Endothelial cell of umbilical vein (primary cell): ENCODE data around the gene DERA. TPM values are rescaled to one million over a fixed set of nuclear protein-coding genes. Genes with fewer than 3 reads are reported as not detected.

Experiments
- BruUV-seq: library from RNA; stranded (reverse); fragments of 400-500 nt; replicated peaks from 2 replicates; lab custom pipeline; 2021; lab: Mats Ljungman, UMichigan
- CTCF ChIA-PET: fragments of 300-600, 350-600 bp; sonication (Branson Sonifier 250); formaldehyde crosslinking; loops from one replicate; lab custom pipeline; 2021; ENCODE audit warnings: antibody characterized with exemption, inconsistent platforms; lab: Charles Lee
- POLR2A ChIA-PET: fragments of 300-600, 350-600 bp; sonication (Branson Sonifier 250); formaldehyde crosslinking; loops from one replicate; lab custom pipeline; 2021; ENCODE audit warnings: antibody characterized with exemption, inconsistent platforms; lab: Charles Lee
- DNase-seq: peaks from one replicate; pipeline ENCODE4 v3.0.0-alpha.2; 2011; ENCODE audit warnings: low read depth, low spot score
- FAIRE-seq: peaks from 2 replicates; lab custom pipeline; 2011; peaks lifted over from hg19 to GRCh38; lab: Jason Lieb, UNC
- H2AFZ ChIP-seq: 2 replicates; pipeline ENCODE4 v1.6.0; 2012; ENCODE audit warnings: low read depth, low read length, control low read depth, inconsistent platforms
- H3K27ac ChIP-seq: 2 replicates; pipeline ENCODE4 v1.5.1; 2011; ENCODE audit warnings: low read depth, mild to moderate bottlenecking, control low read depth, low read length, moderate library complexity; ENCODE audit not compliant: insufficient read depth
- H3K27me3 ChIP-seq, 2 experiments: 2 replicates each; pipeline versions ENCODE4 v1.6.0 to v1.6.1; 2011; ENCODE audit warnings: low read length in 2 of 2, mixed read lengths in 1 of 2; ENCODE audit not compliant: control insufficient read depth in 2 of 2, insufficient read depth in 2 of 2
- H3K36me3 ChIP-seq, 2 experiments: 2 replicates in 1 of 2; 3 replicates in 1 of 2; pipeline ENCODE4 v1.5.1; 2011; ENCODE audit warnings: low read length in 2 of 2, mild to moderate bottlenecking in 1 of 2, moderate library complexity in 1 of 2; ENCODE audit not compliant: control insufficient read depth in 2 of 2, insufficient read depth in 2 of 2; ENCODE audit errors: extremely low read depth in 1 of 2
- H3K4me1 ChIP-seq: 3 replicates; pipeline ENCODE4 v1.5.1; 2011; ENCODE audit warnings: mild to moderate bottlenecking, low read length; ENCODE audit not compliant: control insufficient read depth, insufficient read depth; ENCODE audit errors: extremely low read depth
- H3K4me2 ChIP-seq: 2 replicates; pipeline ENCODE4 v1.6.1; 2011; ENCODE audit warnings: low read length, control low read depth, mixed read lengths; ENCODE audit not compliant: insufficient read depth
- H3K4me3 ChIP-seq, 3 experiments: fragments of 200-600 bp in 1 of 3; sonication (generic), shearing (Covaris generic) in 1 of 3; replicated peaks in 1 of 3; 2 replicates each; pipeline ENCODE4 v1.5.1; 2011 to 2016; ENCODE audit warnings: control low read depth in 3 of 3, low read length in 3 of 3, mild to moderate bottlenecking in 2 of 3, inconsistent platforms in 1 of 3, low read depth in 1 of 3, moderate library complexity in 1 of 3; ENCODE audit not compliant: insufficient read depth in 1 of 3
- H3K79me2 ChIP-seq: 2 replicates; pipeline ENCODE4 v1.6.0; 2012; ENCODE audit warnings: low read length, inconsistent platforms; ENCODE audit not compliant: control insufficient read depth, insufficient read depth
- H3K9ac ChIP-seq: replicated peaks from 2 replicates; pipeline ENCODE3; 2011; ENCODE audit warnings: low read length, control low read depth; ENCODE audit not compliant: insufficient read depth; ENCODE audit errors: extremely low read depth
- H3K9me1 ChIP-seq: replicated peaks from 3 replicates; pipeline ENCODE4 v1.6.0; 2011; ENCODE audit warnings: mild to moderate bottlenecking, low read length; ENCODE audit not compliant: control insufficient read depth, insufficient read depth; ENCODE audit errors: extremely low read depth
- H3K9me3 ChIP-seq: replicated peaks from 2 replicates; pipeline ENCODE4 v1.5.1; 2012; ENCODE audit warnings: low read length, inconsistent platforms; ENCODE audit not compliant: control insufficient read depth, insufficient read depth
- H4K20me1 ChIP-seq: replicated peaks from 2 replicates; pipeline ENCODE3; 2011; ENCODE audit warnings: mild to moderate bottlenecking, low read length; ENCODE audit not compliant: control insufficient read depth, insufficient read depth; ENCODE audit errors: extremely low read depth
- EZH2 ChIP-seq: IDR thresholded peaks from 2 replicates; pipeline ENCODE4 v1.6.1; 2012; ENCODE audit warnings: borderline replicate concordance, low read depth, mild to moderate bottlenecking, moderate library complexity, low read length, inconsistent platforms; ENCODE audit not compliant: severe bottlenecking
- FOS ChIP-seq: IDR thresholded peaks from 2 replicates; pipeline ENCODE4 v1.6.1; 2011; ENCODE audit warnings: mild to moderate bottlenecking, low read length, moderate library complexity, borderline replicate concordance; ENCODE audit not compliant: insufficient read depth
- GATA2 ChIP-seq: IDR thresholded peaks from 2 replicates; pipeline ENCODE4 v1.7.0; 2011; ENCODE audit warnings: low read depth, mild to moderate bottlenecking, moderate library complexity, mixed read lengths, low read length; ENCODE audit not compliant: insufficient read length, insufficient read depth
- JUN ChIP-seq: IDR thresholded peaks from 2 replicates; pipeline ENCODE4 v1.6.1; 2011; ENCODE audit warnings: borderline replicate concordance, low read depth; ENCODE audit not compliant: insufficient read length, insufficient read depth
- MAX ChIP-seq: IDR thresholded peaks from 2 replicates; pipeline ENCODE4 v1.6.1; 2011; ENCODE audit not compliant: insufficient read depth, insufficient read length
- MYC ChIP-seq: IDR thresholded peaks from one replicate; pipeline ENCODE4 v1.6.1; 2011; ENCODE audit warnings: mild to moderate bottlenecking, low read depth, low read length
- POLR2A ChIP-seq: IDR thresholded peaks from 2 replicates; pipeline ENCODE4 v1.6.1; 2012; ENCODE audit warnings: low read depth, mild to moderate bottlenecking, control low read depth, low read length
- POLR2AphosphoS5 ChIP-seq: IDR thresholded peaks from 2 replicates; pipeline ENCODE4 v1.6.1; 2012; ENCODE audit warnings: low read depth, mild to moderate bottlenecking, control low read depth, low read length, moderate library complexity; ENCODE audit not compliant: insufficient read depth
- dilution Hi-C: fragments of 300-500 bp; cut with MboI; formaldehyde crosslinking; loops from one replicate; pipeline ENCODE4 v1.15.0; 2019; ENCODE audit warnings: low sequenced_read_pairs; ENCODE audit not compliant: extremely low pct_ligation_motif_present
- intact Hi-C: fragments of 100-400 bp; cut with micrococcal nuclease; formaldehyde crosslinking; loops from one replicate; pipeline ENCODE4 v1.10.0; 2022
- polyA plus RNA-seq, 4 experiments: library from polyadenylated mRNA; depleted of rRNA in 3 of 4; stranded (reverse) in 3 of 4; unstranded in 1 of 4; fragments of >200 nt; gene quantifications; 2 replicates each; pipeline versions ENCODE4 v1.2.1 to v1.2.3, GENCODE V29; 2011 to 2012; ENCODE audit warnings: missing spikeins in 1 of 4
- total RNA-seq: library from RNA; stranded (reverse); gene quantifications from 2 replicates; pipeline ENCODE4 v1.2.3, GENCODE V29; 2021
- TF ChIP-seq, protein P1 (sequence below), 2 donors: IDR thresholded peaks; 1 replicate in 1 of 2; 2 replicates in 1 of 2; pipeline ENCODE4 v1.5.1; 2011; ENCODE audit warnings: low read length in 2 of 2, mild to moderate bottlenecking in 2 of 2, moderate library complexity in 2 of 2, control low read depth in 1 of 2, inconsistent platforms in 1 of 2, low read depth in 1 of 2; ENCODE audit not compliant: insufficient read depth in 1 of 2; ENCODE audit errors: extremely low read depth in 1 of 2

Gene DERA
- total and polyA plus RNA-seq, 2 donors (not counting 3 experiments of a cell fraction or from before 2014, with no cell fraction given), result 19.8 to 41.5 TPM

DNA sequence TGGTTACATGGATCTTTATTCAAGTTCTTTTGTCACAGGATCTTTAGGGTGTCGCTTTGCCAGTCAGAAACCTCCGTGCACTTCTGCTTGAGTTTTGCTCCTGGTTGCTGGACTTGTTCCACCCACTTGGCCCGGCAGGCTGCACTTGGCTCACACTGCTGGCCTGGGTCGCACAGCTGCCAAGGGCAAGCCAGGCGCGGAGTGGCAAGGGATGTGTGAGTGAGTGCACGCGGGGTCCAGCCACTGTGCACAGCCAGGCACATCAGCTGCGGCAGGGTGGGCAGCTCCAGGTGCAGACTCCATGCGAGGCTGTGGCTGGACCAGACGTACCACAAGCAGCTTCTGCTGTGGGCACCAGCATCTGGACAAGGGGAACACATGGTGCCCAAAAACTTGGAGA, 76.6 kb downstream of the DERA start:
- dilution Hi-C loops (no loop called here), intact Hi-C loops (no loop called here)
- Histone ChIP-seq H3K4me3 (no peak overlapping the region), H3K9me1 (no peaks in the 10 kb centered on the region), H3K27ac (no peak overlapping the region), H3K9me3 (no peaks in the 10 kb centered on the region), H3K9ac (no peak overlapping the region), H4K20me1 (no peaks in the 10 kb centered on the region), H3K27me3 (no peaks in the 10 kb centered on the region), H3K36me3 (peaks cover 4 to 5% of the 10 kb centered on the region in 2 experiments), H2AFZ (no peak overlapping the region), H3K79me2 (no peaks in the 10 kb centered on the region), H3K4me2 (no peak overlapping the region), H3K4me1 (peaks cover 8% of the 10 kb centered on the region)
- DNase-seq, result no peak
- TF ChIP-seq GATA2, result no peak
- TF ChIP-seq, protein P1, sequence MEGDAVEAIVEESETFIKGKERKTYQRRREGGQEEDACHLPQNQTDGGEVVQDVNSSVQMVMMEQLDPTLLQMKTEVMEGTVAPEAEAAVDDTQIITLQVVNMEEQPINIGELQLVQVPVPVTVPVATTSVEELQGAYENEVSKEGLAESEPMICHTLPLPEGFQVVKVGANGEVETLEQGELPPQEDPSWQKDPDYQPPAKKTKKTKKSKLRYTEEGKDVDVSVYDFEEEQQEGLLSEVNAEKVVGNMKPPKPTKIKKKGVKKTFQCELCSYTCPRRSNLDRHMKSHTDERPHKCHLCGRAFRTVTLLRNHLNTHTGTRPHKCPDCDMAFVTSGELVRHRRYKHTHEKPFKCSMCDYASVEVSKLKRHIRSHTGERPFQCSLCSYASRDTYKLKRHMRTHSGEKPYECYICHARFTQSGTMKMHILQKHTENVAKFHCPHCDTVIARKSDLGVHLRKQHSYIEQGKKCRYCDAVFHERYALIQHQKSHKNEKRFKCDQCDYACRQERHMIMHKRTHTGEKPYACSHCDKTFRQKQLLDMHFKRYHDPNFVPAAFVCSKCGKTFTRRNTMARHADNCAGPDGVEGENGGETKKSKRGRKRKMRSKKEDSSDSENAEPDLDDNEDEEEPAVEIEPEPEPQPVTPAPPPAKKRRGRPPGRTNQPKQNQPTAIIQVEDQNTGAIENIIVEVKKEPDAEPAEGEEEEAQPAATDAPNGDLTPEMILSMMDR (IDR thresholded peaks at IDR 0.05; ENCODE audit: extremely low read depth in 1 of 2, insufficient read depth in 1 of 2, low read depth in 1 of 2, low read length in 2 of 2), result no peak
- TF ChIP-seq EZH2, result no peak
- TF ChIP-seq MYC, result no peak
- TF ChIP-seq JUN, result no peak
- TF ChIP-seq POLR2AphosphoS5, result no peak
- no peak for TF ChIP-seq POLR2A
- no peak for TF ChIP-seq MAX
- no peak for TF ChIP-seq FOS
- CTCF ChIA-PET, result no interaction called here
- BruUV-seq, result no TSS peak
- POLR2A ChIA-PET, result no interaction called here
- FAIRE-seq, result no peak
